GM18907 (cell line): ENCODE results near the gene C11orf58.
A peak's percentile ranks its signal among the peaks of the same experiment; 100 is the strongest.

Experiments
- ATAC-seq: cut with Tn5 transposase; IDR thresholded peaks from one replicate; pipeline ENCODE4 v1.9.1; 2021; ENCODE audit warnings: mild to moderate bottlenecking, moderate library complexity; ENCODE audit not compliant: unreplicated experiment

The C11orf58 gene

DNA sequence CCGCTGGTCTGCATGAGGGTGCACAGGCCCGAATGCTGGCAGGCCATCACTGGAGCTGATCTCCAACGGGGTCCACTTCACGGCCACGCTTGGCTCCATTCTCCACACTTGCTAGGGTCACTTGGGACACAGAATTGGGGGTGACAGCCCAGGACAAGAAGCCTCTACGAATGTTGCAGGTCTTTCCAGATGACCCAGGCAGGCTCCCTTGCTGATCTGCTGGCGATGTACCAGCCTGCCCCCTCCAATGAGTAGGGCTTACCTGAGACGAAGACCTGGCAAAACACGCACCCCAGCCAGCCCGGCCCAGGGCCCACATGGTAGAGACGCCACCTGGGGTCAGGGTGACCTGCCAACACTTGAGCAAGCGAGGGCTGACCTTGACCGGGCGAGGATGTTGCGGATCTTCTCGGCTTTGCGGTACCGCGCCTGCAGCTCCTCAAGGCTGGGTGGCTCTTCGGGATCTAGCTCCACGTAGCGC is 44.9 kb downstream of the C11orf58 start:
- no peak for ATAC-seq

DNA sequence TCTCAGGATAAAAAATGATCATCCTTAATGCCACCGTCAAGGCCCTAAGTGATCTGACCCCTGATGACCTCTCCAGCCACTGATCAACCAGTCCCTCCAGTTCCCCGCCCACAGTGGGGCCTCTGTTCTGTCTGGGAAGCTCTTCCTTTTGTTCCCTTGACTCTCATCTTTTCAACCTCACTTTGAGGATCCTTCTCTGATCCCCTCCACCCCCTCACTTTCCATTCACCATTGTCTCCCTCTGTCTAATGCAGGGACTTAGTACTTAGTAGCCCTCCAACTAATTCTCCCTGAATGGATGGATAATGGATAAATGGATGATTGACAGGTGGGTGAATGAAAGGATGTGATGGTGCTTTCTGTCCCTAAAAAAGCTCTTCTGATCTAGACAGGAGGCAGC is 45.6 kb downstream of the C11orf58 start:
- no peak for ATAC-seq

GRCh38 chr11:16784666-16785065 is 46.2 kb downstream of the C11orf58 start:
- ATAC-seq, result no peak

DNA sequence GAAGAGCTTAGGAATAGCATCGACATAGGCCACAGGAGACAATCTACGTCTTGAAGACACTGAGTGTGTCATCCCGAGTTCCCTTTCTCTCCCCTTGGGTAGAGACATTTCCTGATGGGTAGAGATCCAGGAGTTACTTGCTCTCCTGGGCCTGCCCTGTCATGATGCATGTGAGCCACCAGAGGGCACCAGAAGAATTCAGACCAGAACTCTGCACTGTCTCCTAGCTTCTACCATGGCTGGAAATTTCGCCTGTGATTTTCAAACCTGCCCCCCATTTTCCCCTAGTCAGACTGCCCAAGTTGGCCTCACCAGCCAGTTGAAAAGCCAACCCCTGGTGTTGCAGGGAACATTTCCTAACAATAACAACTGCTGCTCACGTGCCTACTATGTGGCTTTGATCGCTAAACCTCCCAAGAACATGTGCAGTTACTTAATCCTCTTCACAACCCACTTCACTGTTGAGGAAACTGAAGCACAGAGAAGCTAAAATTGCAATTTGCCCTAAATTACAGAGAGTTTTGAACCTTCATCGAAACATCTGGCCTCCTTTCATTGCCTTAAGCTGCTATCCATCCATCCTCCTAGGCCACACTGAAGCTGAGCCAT is 47.2 kb downstream of the C11orf58 start:
- ATAC-seq, result peak; percentile 90

DNA sequence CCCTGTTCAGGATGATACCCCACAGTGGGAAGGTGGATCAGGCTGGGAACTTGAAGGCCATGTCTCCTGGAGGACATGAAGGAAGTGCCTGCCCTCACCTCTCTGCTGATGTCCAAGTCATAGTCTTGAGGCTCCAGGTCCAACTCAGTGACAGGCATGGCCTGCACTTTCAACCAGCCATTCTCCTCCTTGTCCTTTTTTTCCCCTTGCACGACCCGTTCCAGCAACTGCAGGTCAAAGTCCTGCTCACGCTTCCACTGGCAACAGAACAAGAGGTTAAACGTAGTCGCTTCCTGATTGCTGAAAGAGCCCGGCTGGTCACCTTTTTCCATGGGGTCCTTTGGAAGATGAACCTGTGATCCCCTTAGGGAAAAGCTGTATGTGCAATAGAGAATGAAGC is 47.7 kb downstream of the C11orf58 start:
- ATAC-seq, result no peak

GRCh38 chr11:16787035-16787742 is 48.7 kb downstream of the C11orf58 start:
- no peak for ATAC-seq

DNA sequence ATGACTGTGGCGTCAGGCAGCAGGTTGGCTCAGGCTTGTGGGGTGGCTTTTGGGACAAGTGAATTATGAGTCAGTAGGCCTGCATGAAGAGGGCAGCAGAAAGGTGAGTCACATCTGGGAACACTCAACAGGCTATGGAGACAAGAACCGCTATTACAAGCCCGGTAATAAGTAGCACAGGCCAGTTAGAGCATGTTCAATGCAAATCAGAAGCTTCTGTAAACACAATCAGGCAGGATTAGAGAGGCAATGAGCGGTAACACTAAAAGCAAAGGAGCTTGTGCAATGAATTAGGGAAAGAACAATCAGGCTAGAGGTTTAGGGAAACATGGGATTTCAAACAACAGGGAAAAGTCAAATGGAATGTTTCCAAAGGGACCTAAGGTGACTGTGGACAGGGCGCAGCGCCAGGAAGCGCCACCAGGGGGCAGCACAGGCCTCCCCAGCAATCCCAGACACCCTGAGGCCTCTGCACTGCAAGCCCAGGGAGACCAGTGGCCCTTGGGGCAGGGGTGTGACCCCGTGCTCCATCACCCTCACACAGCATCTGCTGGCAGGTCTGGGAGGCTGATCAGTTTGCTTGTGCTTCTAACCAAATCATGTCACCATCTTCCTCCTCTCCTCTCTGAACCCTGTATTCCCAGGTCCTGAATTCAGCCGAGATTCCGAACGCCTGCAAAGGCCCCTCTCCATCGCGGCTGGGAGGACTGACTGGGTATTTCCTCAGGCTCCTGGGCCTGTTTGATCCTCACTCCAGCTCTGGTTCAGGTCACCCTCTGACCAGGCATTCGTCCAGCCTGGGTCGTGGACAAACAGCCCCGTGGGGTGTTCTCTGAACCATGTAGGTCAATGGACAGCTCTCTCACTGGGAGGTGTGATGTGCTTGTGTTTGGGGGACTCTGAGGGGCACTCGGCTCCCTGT is 50.0 kb downstream of the C11orf58 start:
- peak; percentile 71 for ATAC-seq

DNA sequence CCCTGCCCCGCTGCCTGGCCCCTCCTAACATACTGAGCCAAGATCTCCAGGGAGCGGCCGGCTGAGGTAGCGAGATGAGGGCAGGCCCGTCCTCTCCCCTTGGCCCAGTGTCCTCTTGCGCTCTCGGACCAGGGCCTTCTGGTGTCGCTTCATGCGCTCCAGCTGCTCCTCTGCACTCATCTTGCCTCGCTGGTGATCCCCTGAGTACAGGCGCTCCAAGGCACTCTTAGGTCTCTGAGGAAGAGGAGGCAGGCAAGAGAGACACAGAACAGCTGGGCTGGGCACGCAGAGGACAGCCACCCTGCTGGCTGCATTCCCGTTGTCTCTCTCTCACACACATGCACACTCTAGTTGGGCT is 50.6 kb downstream of the C11orf58 start:
- ATAC-seq, result no peak

DNA sequence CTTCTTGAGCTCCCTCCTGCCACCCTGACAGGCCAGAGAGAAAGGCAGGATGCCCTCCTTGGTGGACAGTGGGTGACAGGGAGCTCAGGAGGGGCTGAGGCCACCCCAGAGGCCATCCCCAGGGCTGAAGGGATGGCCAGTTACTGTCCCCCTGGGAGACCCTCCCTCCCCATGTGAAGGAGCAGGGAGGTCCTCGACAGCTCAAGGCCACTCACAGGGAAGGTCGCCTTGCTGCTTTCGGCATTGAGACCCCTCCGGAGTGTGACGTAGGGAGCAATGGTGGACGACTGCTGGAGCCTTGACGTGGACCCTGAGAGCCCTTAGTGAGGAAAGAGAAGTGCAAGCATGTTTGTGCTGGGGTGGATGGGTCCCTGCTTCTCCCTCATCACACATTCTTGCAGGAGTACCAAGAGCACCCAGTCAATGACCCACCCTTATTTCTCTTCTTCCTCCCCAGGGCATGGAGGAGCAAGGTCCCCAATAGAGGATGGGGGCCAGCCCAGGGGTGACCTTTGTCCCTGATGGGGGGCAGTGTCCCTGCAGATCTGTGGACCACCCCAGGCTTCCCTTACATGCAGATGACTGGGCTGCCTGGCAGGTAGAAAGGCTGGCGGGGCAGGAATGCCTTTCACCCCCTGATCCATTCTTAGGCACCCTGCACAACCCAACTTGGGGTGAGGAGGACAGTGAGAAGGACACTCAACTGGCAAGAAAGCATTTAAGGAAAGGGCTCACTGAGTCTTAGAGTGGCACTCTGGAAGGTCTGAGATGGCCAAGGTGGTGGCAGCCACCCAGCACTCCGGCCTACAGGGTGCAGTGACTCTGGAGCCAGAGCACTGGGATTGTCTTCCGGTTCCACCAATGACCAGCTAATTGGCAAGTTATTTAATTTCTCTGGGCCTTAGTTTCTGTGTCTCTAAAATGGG is 51.4 kb downstream of the C11orf58 start:
- no peak for ATAC-seq

DNA sequence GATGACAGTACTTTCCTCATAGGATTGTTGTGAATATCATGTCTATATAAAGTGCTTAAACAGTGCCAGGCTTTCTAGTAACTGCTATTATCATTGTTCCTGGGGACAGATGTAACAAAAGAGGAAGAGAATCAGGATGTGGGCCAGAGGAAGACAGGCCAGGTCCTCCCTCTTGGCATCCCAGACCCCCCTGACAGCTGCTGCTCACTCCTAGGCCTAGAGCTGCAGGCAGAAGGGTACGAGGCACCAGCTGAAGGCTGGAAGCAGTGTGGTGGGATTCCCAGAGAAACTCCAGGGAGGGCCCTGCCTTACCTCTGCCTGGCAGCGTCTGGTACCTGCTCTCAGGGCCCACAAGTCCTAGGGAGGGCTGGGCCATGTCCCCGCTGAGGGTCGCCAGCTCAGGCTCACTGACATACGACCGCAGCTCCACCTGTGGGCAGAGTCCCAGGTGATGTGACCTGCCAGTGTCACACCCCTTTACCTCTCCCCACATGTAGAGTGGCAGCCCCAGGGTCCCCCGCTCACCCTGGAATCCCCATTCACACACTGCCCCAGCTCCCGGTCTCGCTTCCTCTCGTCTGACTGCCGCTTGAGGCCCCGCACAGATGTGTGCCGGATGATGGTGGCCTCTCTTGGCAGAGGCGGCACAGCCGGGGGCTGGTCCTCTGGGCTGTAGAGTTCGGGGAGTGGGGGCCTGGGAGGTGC is 52.2 kb downstream of the C11orf58 start:
- no peak for ATAC-seq

- ATAC-seq, result no peak
Observed at GRCh38 chr11:16791191-16791961, 52.9 kb downstream of the C11orf58 start.

DNA sequence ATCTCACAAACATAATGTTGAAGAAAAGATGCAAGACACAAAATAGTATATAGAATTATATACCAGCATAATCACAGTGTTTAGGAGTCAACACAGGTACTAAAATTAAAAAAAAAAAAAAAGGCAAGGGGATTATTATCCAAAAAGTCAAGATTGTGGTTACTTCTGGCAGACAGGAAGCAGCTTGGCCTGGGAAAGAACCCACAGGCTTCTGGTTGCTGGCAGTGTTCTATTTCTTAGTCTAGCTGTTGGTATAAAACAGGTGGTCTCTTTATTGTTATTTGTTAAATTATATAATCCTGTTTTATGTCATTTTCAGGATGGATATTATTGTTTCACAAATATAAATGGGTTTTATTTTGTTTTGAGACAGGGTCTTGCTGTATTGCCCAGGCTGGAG is 54.0 kb downstream of the C11orf58 start:
- ATAC-seq, result no peak

GRCh38 chr11:16793009-16793408 is 54.6 kb downstream of the C11orf58 start:
- no peak for ATAC-seq

DNA sequence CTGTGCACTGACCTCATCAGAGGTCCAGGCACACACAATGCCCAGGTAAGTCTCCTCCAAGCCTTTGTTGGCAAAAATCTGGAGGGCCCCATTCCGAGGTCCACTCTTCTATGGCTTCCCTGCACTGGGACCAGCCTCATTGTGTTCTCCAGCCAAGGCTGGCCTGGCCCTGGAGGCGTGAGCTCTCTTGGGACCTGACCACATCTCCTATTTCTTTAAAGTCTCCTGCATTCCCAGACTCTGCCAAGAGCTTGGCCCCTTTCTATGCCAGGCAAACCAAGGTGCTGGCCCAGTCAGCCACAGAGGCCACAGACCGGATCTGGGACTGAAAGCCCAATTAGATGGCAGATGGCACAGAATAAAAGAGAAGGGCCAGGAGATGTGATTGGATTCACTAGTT is 55.1 kb downstream of the C11orf58 start:
- no peak for ATAC-seq

DNA sequence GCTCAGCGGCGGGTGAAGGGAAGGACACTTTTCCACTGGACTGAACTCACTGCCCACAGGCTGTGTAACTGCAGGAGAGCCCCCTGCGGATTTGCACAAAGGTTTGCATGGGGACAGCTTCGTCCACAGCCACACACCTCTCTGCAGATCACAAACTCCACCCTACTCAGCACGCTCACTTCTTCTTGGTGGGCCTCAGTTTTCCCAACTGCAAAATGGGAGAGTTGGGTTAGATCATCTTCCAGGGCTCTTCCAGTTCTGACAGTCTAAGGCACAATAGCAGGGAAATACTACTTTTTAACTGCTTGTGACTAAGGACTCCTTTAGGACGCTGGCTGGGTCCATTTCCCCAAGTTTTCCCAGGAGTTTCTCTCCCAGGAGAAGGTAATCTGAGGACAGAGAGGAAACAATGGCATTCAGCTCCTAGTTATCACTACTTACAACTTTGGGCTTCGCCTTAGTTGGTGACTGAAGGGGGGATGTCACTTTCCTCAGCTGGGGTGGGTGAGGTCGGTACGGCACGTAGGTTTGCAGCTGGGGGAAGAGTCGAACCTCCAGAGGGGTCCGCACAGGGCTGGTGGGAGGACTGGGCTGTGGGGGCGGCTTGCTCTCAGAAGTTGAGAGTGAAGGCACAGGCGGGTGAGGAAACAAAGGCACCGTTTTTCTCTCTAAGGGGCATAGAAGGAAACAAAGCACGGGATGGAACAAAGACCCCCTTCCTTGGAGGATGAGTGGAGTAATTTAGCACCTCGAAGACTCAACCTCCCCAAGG is 55.8 kb downstream of the C11orf58 start:
- no peak for ATAC-seq

- no peak for ATAC-seq
Observed at GRCh38 chr11:16795146-16795545, 56.7 kb downstream of the C11orf58 start.

DNA sequence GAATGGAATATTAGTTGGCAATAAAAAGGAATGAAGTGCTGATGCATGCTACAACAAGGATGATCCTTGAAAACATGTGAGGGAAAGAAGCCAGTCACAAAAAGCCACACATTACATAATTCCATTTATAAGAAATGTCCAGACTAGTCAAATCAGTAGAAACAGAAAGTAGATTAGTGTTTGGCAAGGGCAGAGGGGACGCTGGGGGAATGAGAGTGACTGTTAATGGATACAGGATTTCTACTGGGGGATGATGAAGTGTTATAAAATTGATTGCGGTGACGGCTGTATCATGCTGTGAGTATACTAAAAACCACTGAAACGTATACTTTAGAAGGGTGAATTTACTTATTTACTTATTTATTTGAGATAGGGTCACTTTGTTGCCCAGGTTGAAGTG is 57.9 kb downstream of the C11orf58 start:
- no peak for ATAC-seq

GRCh38 chr11:16797776-16798175 is 59.3 kb downstream of the C11orf58 start:
- no peak for ATAC-seq

GRCh38 chr11:16799221-16799620 is 60.8 kb downstream of the C11orf58 start:
- ATAC-seq, result no peak
